IPS-18c (cell line): ENCODE data around the gene BHLHA15.

Source experiments
- H3K4me3 ChIP-seq: 2 replicates; pipeline ENCODE4 v1.7.0; 2013; ENCODE audit warnings: low read depth, mild to moderate bottlenecking, low read length, moderate library complexity; ENCODE audit not compliant: insufficient read depth
- H3K9me3 ChIP-seq: one replicate; pipeline ENCODE4 v1.6.1; 2013; ENCODE audit warnings: mild to moderate bottlenecking, low read length, moderate library complexity; ENCODE audit not compliant: control insufficient read depth, insufficient read depth

The BHLHA15 gene

GRCh38 chr7:98178762-98179490, 32.3 kb upstream of the BHLHA15 start:
- no peak overlapping the region for H3K4me3 ChIP-seq

GRCh38 chr7:98180751-98181150, 30.5 kb upstream of the BHLHA15 start:
- no peak overlapping the region for H3K4me3 ChIP-seq

More at GRCh38 chr7:98178762-98179490, 32.3 kb upstream of the BHLHA15 start:
- H3K9me3 ChIP-seq, result no peaks in the 10 kb centered on the region

GRCh38 chr7:98185101-98185500, 26.1 kb upstream of the BHLHA15 start:
- no peaks in the 10 kb centered on the region for H3K9me3 ChIP-seq
- H3K4me3 ChIP-seq, result no peak overlapping the region

More at GRCh38 chr7:98180751-98181150, 30.5 kb upstream of the BHLHA15 start:
- H3K9me3 ChIP-seq, result no peaks in the 10 kb centered on the region

GRCh38 chr7:98186452-98187137, 24.6 kb upstream of the BHLHA15 start:
- Histone ChIP-seq H3K9me3 (no peaks in the 10 kb centered on the region), H3K4me3 (no peak overlapping the region)

GRCh38 chr7:98187138-98187502, 24.1 kb upstream of the BHLHA15 start:
- Histone ChIP-seq H3K4me3 (no peak overlapping the region), H3K9me3 (no peaks in the 10 kb centered on the region)

GRCh38 chr7:98189559-98189958, 21.7 kb upstream of the BHLHA15 start:
- Histone ChIP-seq H3K4me3 (no peak overlapping the region), H3K9me3 (no peaks in the 10 kb centered on the region)

GRCh38 chr7:98191668-98192431, 19.4 kb upstream of the BHLHA15 start:
- no peak overlapping the region for H3K4me3 ChIP-seq
- no peaks in the 10 kb centered on the region for H3K9me3 ChIP-seq

- Histone ChIP-seq H3K4me3 (no peak overlapping the region), H3K9me3 (no peaks in the 10 kb centered on the region)
Observed at GRCh38 chr7:98192781-98193457, 18.3 kb upstream of the BHLHA15 start.

- peaks cover 2% of the 10 kb centered on the region for H3K9me3 ChIP-seq
- H3K4me3 ChIP-seq, result no peak overlapping the region
Observed at GRCh38 chr7:98193474-98194180, 17.6 kb upstream of the BHLHA15 start.

- no peak overlapping the region for H3K4me3 ChIP-seq
Observed at GRCh38 chr7:98194186-98194585, 17.1 kb upstream of the BHLHA15 start.

GRCh38 chr7:98194672-98195457, 16.4 kb upstream of the BHLHA15 start:
- Histone ChIP-seq H3K9me3 (peaks cover 2% of the 10 kb centered on the region), H3K4me3 (no peak overlapping the region)

More at GRCh38 chr7:98194186-98194585, 17.1 kb upstream of the BHLHA15 start:
- H3K9me3 ChIP-seq, result peaks cover 2% of the 10 kb centered on the region

GRCh38 chr7:98196706-98197605, 14.3 kb upstream of the BHLHA15 start:
- peaks cover 2% of the 10 kb centered on the region for H3K9me3 ChIP-seq
- H3K4me3 ChIP-seq, result no peak overlapping the region

- H3K9me3 ChIP-seq, result peaks cover 2% of the 10 kb centered on the region
- H3K4me3 ChIP-seq, result no peak overlapping the region
Observed at GRCh38 chr7:98199131-98199530, 12.1 kb upstream of the BHLHA15 start.

- Histone ChIP-seq H3K4me3 (no peak overlapping the region), H3K9me3 (peaks cover 2% of the 10 kb centered on the region)
Observed at GRCh38 chr7:98200364-98200763, 10.9 kb upstream of the BHLHA15 start.
